ENCODE measurements around the gene COA1.
"Not testable (repeated sequence)": the region's sequence is repeated elsewhere in the genome, so short reads cannot be mapped to it uniquely, and the experiment has no call there.

The COA1 gene

GRCh38 chr7:43604251-43604650, 125.1 kb downstream of the COA1 start:
- DNase-seq (ENCODE audit: low read depth) = no peak
- no peak for TF ChIP-seq CTCF (IDR thresholded peaks at IDR 0.05; ENCODE audit: low read length, missing control alignments)

DNA sequence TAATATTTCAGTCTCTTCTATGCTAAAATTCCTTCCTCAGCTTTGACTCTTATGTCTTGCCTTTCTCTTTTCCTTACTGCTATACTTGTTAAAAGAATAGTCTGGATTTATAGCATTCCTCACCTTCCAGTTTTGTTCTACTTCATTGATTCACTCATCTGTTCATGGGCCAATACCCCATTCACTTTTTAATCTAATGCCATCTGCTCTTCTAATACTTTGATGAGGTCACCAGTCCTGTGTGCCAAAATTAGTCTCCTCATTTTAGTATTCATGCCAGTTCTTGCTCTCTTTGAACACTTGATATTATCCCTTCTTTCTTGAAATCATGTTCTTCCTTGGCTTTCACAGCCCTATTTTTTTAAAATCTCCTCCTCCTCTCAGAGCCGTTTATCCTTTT, 127.1 kb downstream of the COA1 start:
- H3K4me3 ChIP-seq (replicated peaks; ENCODE audit: low read depth, low read length) = no peak overlapping the region
- no peak for TF ChIP-seq CTCF (IDR thresholded peaks at IDR 0.05; ENCODE audit: low read length, missing control alignments)
- DNase-seq (ENCODE audit: low read depth) = no peak

More at GRCh38 chr7:43604251-43604650, 125.1 kb downstream of the COA1 start:
- H3K4me3 ChIP-seq (replicated peaks; ENCODE audit: low read depth, low read length) = no peak overlapping the region

DNA sequence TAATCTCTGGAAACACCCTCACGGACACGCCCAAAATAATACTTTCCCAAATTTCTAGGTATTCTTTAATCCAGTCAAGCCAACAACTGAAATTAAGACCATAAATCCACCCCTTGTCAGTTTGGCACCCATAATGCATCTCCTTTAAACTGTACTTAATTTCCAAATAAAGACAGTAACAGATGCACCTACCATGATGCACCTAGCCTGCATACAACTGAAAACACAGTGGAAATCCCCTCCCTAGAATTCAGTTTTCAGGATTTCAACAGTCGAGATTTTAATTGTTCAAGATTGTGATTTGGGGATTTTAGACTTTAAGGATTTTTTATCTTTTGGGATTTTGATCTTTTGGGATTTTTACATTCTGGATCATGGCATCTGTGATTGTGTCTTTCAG, 129.3 kb downstream of the COA1 start:
- DNase-seq (ENCODE audit: low read depth) = no peak
- H3K4me3 ChIP-seq (replicated peaks; ENCODE audit: low read depth, low read length) = no peak overlapping the region
- TF ChIP-seq CTCF (IDR thresholded peaks at IDR 0.05; ENCODE audit: low read length, missing control alignments) = no peak

- not testable (repeated sequence) for H3K4me3 ChIP-seq (replicated peaks; ENCODE audit: low read depth, low read length); DNase-seq (ENCODE audit: low read depth)
Observed at GRCh38 chr7:43596426-43596825, 132.9 kb downstream of the COA1 start.

DNA sequence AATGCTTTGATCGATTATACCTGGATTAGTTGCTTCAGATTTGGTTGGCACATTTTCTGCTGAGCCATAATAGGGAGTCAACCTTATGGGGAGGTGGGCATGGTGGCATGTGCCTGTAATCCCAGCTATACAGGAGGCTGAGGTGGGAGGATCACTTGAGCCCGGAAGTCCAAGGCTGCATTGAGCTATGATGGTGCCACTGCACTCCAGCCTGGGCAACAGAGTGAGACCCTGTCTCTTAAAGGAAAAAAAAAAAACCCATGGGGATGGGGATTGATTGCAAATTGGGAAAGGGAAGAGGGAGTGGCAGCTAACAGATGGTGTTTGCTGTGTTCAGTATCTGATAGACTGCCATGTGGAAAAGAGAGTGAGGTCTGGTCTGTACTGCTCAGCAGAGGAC, 135.3 kb downstream of the COA1 start:
- no peak for TF ChIP-seq CTCF (IDR thresholded peaks at IDR 0.05; ENCODE audit: low read length, missing control alignments)
- no peak overlapping the region for H3K4me3 ChIP-seq (replicated peaks; ENCODE audit: low read depth, low read length)

DNA sequence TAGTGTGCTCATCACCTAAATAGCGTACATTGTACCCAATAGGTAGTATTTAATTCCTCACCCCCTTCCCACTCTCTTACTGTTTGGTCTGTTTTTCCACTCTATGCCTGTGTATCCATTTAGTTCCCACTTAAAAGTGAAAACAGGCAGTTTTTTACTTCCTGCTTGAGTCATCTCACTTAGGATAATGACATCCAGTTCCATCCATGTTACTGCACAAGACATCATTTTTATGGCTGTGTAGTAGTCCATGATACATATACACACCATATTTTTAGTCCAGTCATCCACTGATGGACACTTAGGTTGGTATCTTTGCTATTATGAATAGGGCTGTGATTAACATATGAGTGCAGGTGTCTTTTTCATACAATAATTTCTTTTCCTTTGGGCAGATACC, 136.3 kb downstream of the COA1 start:
- no peak for TF ChIP-seq CTCF (IDR thresholded peaks at IDR 0.05; ENCODE audit: low read length, missing control alignments)
- DNase-seq (ENCODE audit: low read depth) = no peak
- H3K4me3 ChIP-seq (replicated peaks; ENCODE audit: low read depth, low read length) = no peak overlapping the region

More for the DNA sequence above, 135.3 kb downstream of the COA1 start:
- DNase-seq (ENCODE audit: low read depth) = no peak

DNA sequence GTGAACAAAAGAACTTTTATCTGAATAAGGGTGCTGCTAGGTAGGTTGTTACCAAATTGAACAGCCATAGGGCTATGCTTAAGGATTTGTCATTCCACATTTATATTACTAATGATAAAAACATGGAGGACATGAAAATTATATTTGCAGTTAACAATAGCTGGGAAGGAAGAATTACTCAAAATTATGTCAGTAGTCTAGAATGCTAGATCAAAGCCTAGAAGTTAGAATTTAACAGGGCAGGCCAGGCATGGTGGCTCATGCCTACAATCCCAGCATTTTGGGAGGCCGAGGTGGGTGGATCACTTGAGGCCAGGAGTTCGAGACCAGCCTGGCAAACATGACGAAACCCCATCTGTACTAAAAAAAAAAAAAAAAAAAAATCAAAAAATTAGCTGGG, 137.0 kb downstream of the COA1 start:
- no peak for DNase-seq (ENCODE audit: low read depth)
- H3K4me3 ChIP-seq (replicated peaks; ENCODE audit: low read depth, low read length) = no peak overlapping the region
- no peak for TF ChIP-seq CTCF (IDR thresholded peaks at IDR 0.05; ENCODE audit: low read length, missing control alignments)

All from fibroblast of pulmonary artery (primary cell).